ENCODE data around the gene AHCYL2. TPM values are rescaled to one million over a fixed set of nuclear protein-coding genes. Genes with fewer than 3 reads are reported as not detected.

The AHCYL2 gene
- total and polyA plus RNA-seq, 2 of the 8 experiments (the other 6 are each of a cell fraction or from before 2014, with no cell fraction given) = 20.7 to 25.4 TPM

DNA sequence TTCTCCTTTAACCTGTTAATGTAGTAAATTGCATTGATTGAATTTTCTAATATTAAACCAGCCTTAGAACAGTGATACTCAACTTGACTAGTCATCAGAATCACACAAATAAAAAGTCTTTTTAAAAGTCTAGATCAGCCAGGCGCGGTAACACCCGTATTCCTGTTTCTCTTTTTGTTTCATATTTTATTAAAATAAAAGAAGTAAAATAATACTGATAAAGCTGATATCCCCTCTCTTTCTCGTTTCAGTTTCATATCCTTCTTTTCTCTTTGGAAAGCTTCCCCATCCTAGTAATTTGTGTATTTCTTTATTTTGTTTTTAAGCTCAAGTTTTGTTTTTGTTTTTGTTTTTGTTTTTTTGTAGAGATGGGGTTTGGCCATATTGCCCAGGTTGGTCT lies 27.1 kb upstream of the AHCYL2 start:
- Histone ChIP-seq H4K8ac (ENCODE audit: extremely low read depth, insufficient read depth, low read length) (no peak overlapping the region), H3K4ac (replicated peaks; ENCODE audit: insufficient read length, low read depth, low read length) (no peak overlapping the region), H3K27ac (ENCODE audit: low read depth, low read length) (no peak overlapping the region), H2BK120ac (replicated peaks; ENCODE audit: low read depth, low read length) (no peak overlapping the region), H2BK5ac (ENCODE audit: low read depth, low read length) (no peak overlapping the region), H3K14ac (ENCODE audit: insufficient read length) (no peak overlapping the region), H3K79me1 (ENCODE audit: low read depth, low read length) (peaks cover 9% of the 10 kb centered on the region), H3K9ac (replicated peaks in 1 of 4; ENCODE audit: extremely low read depth in 1 of 4, low read depth in 3 of 4, low read length in 3 of 4) (no peak overlapping the region), H2BK12ac (ENCODE audit: low read depth, low read length) (no peak overlapping the region), H3K9me3 (ENCODE audit: insufficient read depth in 2 of 2, low read depth in 1 of 2, low read length in 1 of 2) (no peaks in the 10 kb centered on the region), H3K56ac (replicated peaks; ENCODE audit: insufficient read length, low read depth, low read length) (no peak overlapping the region), H4K20me1 (replicated peaks in 1 of 2; ENCODE audit: control insufficient read depth in 1 of 2, insufficient read depth in 2 of 2, low read length in 2 of 2) (peaks cover 0 to 6% of the 10 kb centered on the region in 2 experiments), H2AK5ac (ENCODE audit: low read depth, low read length) (no peak overlapping the region), H3K18ac (ENCODE audit: extremely low read depth, low read length) (no peak overlapping the region), H3K4me2 (ENCODE audit: insufficient read depth in 1 of 2, low read depth in 2 of 2, low read length in 2 of 2) (no peak overlapping the region), H3K4me3 (ENCODE audit: extremely low read depth in 1 of 4, insufficient read depth in 2 of 4, low read depth in 3 of 4, low read length in 4 of 4) (no peak overlapping the region), H2AFZ (ENCODE audit: low read length) (no peak overlapping the region), H4K5ac (ENCODE audit: insufficient read length, low read depth, low read length) (no peak overlapping the region), H3K23me2 (ENCODE audit: low read depth, low read length) (no peaks in the 10 kb centered on the region), H2BK15ac (ENCODE audit: low read length) (no peak overlapping the region), H3K4me1 (replicated peaks in 1 of 4; ENCODE audit: control insufficient read depth in 3 of 4, insufficient read depth in 4 of 4, low read length in 3 of 4) (no peaks in the 10 kb centered on the region), H3K23ac (ENCODE audit: insufficient read length) (no peak overlapping the region), H3K36me3 (ENCODE audit: control insufficient read depth in 2 of 4, insufficient read depth in 4 of 4, low read length in 3 of 4) (peaks cover 0 to 3% (median 0%) of the 10 kb centered on the region in 4 experiments; a peak in 3 of 8 replicates), H3K79me2 (ENCODE audit: control insufficient read depth in 1 of 2, insufficient read depth in 2 of 2, low read length in 2 of 2) (peaks cover 4 to 77% of the 10 kb centered on the region in 2 experiments), H2BK20ac (ENCODE audit: low read length) (no peak overlapping the region), H3K27me3 (replicated peaks in 1 of 4; ENCODE audit: control insufficient read depth in 3 of 4, extremely low read depth in 1 of 4, insufficient read depth in 3 of 4, low read length in 3 of 4) (no peaks in the 10 kb centered on the region), H4K91ac (replicated peaks; ENCODE audit: insufficient read length, low read length) (no peak overlapping the region)
- 95% methylated on average over 4 of the region's 4 CpGs; no CpG with 5 or more reads in 1 of the 2 experiments for WGBS, 2 experiments (ENCODE audit: extremely low coverage in 1 of 2, insufficient coverage in 1 of 2, insufficient read length in 1 of 2, insufficient replicate concordance in 2 of 2, low coverage in 1 of 2, low lambda C conversion rate in 2 of 2, missing lambda C conversion rate in 1 of 2)
- TF ChIP-seq KDM1A (IDR thresholded peaks at IDR 0.05; ENCODE audit: borderline replicate concordance, low read length) = no peak
- TF ChIP-seq HDAC6 (IDR thresholded peaks at IDR 0.05; ENCODE audit: low read depth, low read length) = no peak
- TF ChIP-seq BRCA1 (IDR thresholded peaks at IDR 0.05; ENCODE audit: low read depth, low read length) = no peak
- no peak for TF ChIP-seq BCL11A (IDR thresholded peaks at IDR 0.05; ENCODE audit: low read depth in 2 of 2, low read length in 2 of 2)
- no peak for TF ChIP-seq SRF (IDR thresholded peaks at IDR 0.05; ENCODE audit: low read depth, low read length)
- TF ChIP-seq TAF1 (IDR thresholded peaks at IDR 0.05; ENCODE audit: low read depth, low read length) = no peak
- TF ChIP-seq GABPA (IDR thresholded peaks at IDR 0.05; ENCODE audit: borderline replicate concordance, insufficient read depth, low read length) = no peak
- no peak for TF ChIP-seq EZH2 (IDR thresholded peaks at IDR 0.05; ENCODE audit: low read depth, low read length, severe bottlenecking)
- no peak for TF ChIP-seq FOSL1 (IDR thresholded peaks at IDR 0.05; ENCODE audit: insufficient read depth, low read depth, low read length)
- no peak for TF ChIP-seq POU5F1 (IDR thresholded peaks at IDR 0.05; ENCODE audit: low read depth, low read length)
- TF ChIP-seq YY1 (IDR thresholded peaks at IDR 0.05; ENCODE audit: low read depth, low read length) = no peak
- no peak for TF ChIP-seq TBP (IDR thresholded peaks at IDR 0.05; ENCODE audit: low read depth, low read length)
- no peak for TF ChIP-seq POLR2AphosphoS5 (IDR thresholded peaks at IDR 0.05; ENCODE audit: low read depth, low read length)
- ChIA-PET POLR2A (ENCODE audit: partially characterized antibody) (interaction anchor here (1.4 to 1.5 kb wide), 2 partner anchors 10 to 28 kb away, joined by 3 to 4 read pairs; no protein-coding TSS in a partner anchor), CTCF (ENCODE audit: partially characterized antibody) (interaction anchor here (0.9 to 2.2 kb wide), 4 partner anchors 14 to 34 kb away, joined by 3 to 6 read pairs (median 4); no protein-coding TSS in a partner anchor)
- FAIRE-seq (no peak), DNase-seq (ENCODE audit: low read depth in 1 of 2, low spot score in 2 of 2) (no peak)
